LNCaP clone FGC (cell line): ENCODE results near the gene RARG.
"Not testable (repeated sequence)": the region's sequence is repeated elsewhere in the genome, so short reads cannot be mapped to it uniquely, and the experiment has no call there.

ENCODE experiments used
- DNase-seq: peaks from one replicate; pipeline ENCODE4 v3.0.0-alpha.2; 2011; ENCODE audit warnings: low read depth
- H3K4me3 ChIP-seq: 2 replicates; pipeline ENCODE4 v1.5.1; 2011; ENCODE audit warnings: mild to moderate bottlenecking, low read depth, low read length, control low read depth
- TF ChIP-seq, protein P1 (sequence below): IDR thresholded peaks from 2 replicates; pipeline ENCODE4 v1.5.1; 2012; ENCODE audit warnings: mild to moderate bottlenecking; ENCODE audit not compliant: control insufficient read depth, insufficient read depth; ENCODE audit errors: extremely low read depth

The RARG gene

DNA sequence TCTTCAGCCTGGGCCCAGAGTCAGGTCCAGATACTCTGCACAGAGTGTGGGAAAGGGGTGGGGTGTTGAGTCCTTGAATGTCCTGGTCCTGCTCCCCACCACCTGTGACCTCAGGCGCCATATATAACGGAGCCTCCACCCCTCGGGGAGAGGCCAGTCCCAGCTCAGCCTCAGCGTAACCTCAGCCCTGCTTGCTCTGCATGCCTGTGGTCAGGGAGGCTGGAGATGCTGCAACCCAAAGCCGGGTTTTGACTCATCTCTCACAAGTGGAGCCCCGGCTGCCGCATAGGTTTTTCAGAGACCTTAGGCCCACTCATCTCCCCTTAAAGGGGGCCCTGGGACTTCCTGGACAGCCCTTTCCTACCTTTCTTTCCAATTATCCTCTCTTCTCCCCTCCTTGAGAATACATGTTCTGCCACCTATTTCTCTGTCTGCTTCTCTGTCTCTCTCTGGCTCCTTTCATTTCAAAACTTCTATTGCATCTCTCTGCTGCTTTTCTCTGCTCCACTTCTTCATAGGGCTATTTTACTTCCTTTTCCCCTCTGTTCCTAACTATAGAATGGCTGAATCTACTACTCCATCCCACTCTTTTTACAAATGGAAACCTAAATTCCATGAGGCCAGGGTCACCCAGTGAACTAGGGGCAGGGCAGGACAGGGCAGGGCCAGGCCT, 26.1 kb downstream of the RARG start:
- H3K4me3 ChIP-seq, result no peak overlapping the region
- DNase-seq, result no peak

DNA sequence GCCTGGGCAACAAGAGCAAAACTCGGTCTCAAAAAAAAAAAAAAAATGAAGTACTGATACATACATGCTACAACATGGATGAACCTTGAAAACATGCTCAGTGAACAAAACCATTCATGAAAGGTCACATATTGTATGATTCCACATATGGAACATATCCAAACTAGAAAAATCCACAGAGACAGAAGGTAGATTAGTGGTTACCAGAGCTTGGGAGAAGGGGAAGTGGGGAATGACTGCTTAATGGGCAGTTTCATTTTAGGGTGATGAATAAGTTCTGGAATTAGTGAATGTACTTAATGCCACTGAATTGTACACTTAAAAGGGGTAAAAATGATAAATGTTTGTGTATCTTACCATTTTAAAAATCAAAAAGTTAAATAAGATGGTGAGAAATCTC, 27.7 kb downstream of the RARG start:
- TF ChIP-seq, protein P1, sequence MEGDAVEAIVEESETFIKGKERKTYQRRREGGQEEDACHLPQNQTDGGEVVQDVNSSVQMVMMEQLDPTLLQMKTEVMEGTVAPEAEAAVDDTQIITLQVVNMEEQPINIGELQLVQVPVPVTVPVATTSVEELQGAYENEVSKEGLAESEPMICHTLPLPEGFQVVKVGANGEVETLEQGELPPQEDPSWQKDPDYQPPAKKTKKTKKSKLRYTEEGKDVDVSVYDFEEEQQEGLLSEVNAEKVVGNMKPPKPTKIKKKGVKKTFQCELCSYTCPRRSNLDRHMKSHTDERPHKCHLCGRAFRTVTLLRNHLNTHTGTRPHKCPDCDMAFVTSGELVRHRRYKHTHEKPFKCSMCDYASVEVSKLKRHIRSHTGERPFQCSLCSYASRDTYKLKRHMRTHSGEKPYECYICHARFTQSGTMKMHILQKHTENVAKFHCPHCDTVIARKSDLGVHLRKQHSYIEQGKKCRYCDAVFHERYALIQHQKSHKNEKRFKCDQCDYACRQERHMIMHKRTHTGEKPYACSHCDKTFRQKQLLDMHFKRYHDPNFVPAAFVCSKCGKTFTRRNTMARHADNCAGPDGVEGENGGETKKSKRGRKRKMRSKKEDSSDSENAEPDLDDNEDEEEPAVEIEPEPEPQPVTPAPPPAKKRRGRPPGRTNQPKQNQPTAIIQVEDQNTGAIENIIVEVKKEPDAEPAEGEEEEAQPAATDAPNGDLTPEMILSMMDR, result no peak
- no peak overlapping the region for H3K4me3 ChIP-seq
- no peak for DNase-seq

More for the DNA sequence above, 26.1 kb downstream of the RARG start:
- TF ChIP-seq, protein P1, result no peak

DNA sequence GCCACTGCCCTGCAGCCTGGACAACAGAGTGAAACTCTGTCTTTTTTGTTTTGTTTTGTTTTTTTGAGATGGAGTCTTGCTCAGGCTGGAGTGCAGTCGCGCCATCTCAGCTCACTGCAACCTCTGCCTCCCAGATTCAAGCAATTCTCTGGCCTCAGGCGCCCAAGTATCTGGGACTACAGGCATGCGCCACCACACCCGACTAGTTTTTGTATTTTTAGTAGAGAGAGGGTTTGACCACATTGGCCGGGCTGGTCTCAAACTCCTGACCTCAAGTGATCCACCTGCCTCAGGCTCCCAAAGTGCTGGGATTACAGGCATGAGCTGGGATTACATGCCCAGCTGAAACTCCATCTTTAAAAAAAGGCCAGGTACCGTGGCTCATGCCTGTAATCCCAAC, 29.7 kb downstream of the RARG start:
- not testable (repeated sequence) for H3K4me3 ChIP-seq, DNase-seq

DNA sequence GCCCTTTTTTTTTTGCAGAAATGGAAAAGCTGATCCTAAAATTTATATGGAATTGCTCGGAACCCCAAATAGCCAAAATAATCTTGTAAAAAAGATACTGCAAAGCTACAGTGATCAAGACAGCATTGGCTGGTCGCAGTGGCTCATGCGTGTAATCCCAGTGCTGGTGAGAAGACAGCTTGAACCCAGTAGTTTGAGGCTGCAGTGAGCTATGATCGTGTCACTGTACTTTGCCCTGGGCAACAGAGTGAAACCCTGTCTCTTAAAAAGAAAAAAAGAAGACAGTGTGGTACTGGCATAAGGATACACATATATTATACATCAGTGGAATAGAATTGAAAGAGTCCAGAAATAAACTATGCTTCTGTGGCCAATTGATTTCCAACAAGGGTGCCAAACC, 30.4 kb downstream of the RARG start:
- TF ChIP-seq, protein P1, result no peak
- no peak for DNase-seq
- H3K4me3 ChIP-seq, result no peak overlapping the region

DNA sequence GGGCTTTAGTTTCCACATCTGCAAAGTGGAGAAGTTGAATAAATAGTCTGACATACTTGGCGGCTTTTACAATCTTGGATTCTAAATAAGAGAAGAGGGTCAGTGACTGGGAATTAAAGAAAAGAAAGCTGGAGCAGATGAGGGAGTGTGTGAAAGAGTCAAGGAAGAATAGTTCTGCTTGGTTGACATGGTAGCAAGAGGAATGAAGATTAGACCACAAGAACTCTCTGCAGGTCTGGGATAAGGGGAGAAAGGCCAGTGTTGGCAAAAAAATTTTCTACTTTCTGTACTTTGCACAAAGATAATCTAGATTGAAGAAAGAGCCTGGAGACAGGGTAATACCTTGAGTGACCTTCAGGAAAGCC, 30.9 kb downstream of the RARG start:
- TF ChIP-seq, protein P1, result no peak
- H3K4me3 ChIP-seq, result no peak overlapping the region
- no peak for DNase-seq

DNA sequence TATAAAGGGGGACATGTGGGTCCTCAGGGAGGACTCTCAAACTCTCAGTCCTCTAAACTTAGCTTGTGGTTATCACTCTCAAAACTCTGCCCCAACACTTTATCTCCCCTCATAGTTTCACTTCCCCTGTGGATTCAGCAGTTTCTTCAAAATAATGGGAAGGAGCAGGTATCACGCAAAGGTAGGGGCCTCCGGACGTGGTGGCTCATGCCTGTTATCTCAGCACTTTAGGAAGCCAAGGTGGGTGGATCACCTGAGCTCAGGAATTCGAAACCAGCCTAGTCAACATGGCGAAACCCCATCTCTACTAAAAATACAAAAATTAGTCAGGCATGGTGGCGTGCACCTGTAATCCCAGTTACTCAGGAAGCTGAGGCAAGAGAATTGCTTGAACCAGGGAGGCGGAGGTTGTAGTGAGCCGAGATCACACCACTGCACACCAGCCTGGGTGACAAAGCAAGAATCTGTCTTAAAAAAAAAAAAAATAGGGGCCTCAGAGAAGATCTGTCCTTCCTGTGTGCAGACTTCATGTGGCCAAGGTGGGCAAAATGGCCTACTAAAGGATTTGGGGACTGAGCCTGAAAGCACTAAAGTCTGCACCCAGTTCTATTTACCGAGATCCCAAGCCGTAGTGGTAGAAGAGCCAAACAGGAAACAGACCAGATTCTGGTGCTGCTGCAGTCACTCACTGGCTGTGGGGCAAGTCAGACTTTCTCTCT, 31.4 kb downstream of the RARG start:
- no peak overlapping the region for H3K4me3 ChIP-seq
- TF ChIP-seq, protein P1, result no peak
- no peak for DNase-seq

DNA sequence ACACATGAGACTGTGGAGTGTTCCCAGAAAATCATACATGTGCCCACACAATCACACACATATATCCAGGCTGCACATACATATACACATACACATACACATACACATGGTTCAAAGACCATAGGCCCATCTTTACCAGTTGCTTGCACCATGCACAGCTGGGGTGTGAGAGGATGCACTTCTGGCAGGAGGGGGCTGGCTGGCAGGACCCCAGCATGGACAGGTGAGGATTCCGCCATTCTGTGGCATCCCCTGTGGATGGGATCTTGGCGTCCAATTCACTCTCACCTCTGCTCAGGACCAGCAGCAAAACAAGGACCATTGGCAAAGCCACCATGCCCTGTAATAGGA, 31.9 kb downstream of the RARG start:
- TF ChIP-seq, protein P1, result no peak
- H3K4me3 ChIP-seq, result no peak overlapping the region
- no peak for DNase-seq
